Lower leg skin (tissue), 4 donors: Measurements from ENCODE around the gene SBF1. TPM values are rescaled to one million over a fixed set of nuclear protein-coding genes. Genes with fewer than 3 reads are reported as not detected.

ENCODE experiments used
- DNase-seq, 2 donors: peaks; one replicate each; pipeline ENCODE4 v3.0.0-alpha.2; 2019; ENCODE audit warnings: low spot score in 2 of 2
- H3K4me3 ChIP-seq: fragments of 200-600 bp; sonication (generic); 2 replicates; pipeline ENCODE4 v1.5.1; 2017; ENCODE audit warnings: mild to moderate bottlenecking, low read depth; ENCODE audit not compliant: poor library complexity, severe bottlenecking
- POLR2A ChIP-seq, 2 donors: fragments of 450-650 bp; IDR thresholded peaks; one replicate each; pipeline ENCODE4 v1.6.1; 2016 to 2017; ENCODE audit warnings: antibody characterized with exemption in 2 of 2, mild to moderate bottlenecking in 1 of 2, moderate library complexity in 1 of 2
- WGBS, 2 donors: methylation state at CpG; one replicate each; pipeline ENCODE4 v1.1.5; 2018; 5-methylcytosine and 5-hydroxymethylcytosine counted together
- intact Hi-C: fragments of 100-400 bp; cut with DNase I; formaldehyde crosslinking; loops from one replicate; pipeline ENCODE4 v1.15.0; 2023; ENCODE audit warnings: low total_unique reads
- total RNA-seq, 4 donors: library from RNA; depleted of rRNA; stranded (reverse); fragments of >200 nt; gene quantifications; one replicate each; pipeline ENCODE4 v1.1.0, GENCODE V29; 2016
- TF ChIP-seq, protein P1 (sequence below), 3 donors: fragments of 450-650 bp; IDR thresholded peaks; one replicate each; pipeline ENCODE4 v1.5.1; 2016; ENCODE audit warnings: antibody characterized with exemption in 3 of 3, mild to moderate bottlenecking in 3 of 3, moderate library complexity in 2 of 3

The SBF1 gene
- total RNA-seq, 4 donors from 2014 or later, result 70.8 to 123 (median 87.2) TPM

DNA sequence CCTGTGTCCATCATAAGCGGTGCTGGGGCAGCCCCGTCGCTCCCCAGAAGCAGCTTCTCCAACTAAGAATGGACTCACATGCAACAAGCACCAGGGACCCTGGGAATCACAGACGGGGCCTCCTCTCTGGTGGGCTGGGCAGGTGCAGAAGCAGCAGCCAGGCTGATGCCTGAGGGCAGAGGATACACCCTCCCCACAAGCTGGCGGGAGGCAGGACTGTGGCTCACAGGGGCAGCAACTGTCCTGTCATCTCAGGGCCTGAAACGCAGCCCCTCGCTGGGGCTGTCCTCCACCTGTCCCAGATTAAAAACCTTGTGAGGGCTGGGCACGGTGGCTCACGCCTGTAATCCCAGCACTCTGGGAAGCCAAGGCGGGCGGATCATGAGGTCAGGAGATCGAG is 3.1 kb upstream of the SBF1 start:
- intact Hi-C loops, result no loop called here
- TF ChIP-seq, protein P1, sequence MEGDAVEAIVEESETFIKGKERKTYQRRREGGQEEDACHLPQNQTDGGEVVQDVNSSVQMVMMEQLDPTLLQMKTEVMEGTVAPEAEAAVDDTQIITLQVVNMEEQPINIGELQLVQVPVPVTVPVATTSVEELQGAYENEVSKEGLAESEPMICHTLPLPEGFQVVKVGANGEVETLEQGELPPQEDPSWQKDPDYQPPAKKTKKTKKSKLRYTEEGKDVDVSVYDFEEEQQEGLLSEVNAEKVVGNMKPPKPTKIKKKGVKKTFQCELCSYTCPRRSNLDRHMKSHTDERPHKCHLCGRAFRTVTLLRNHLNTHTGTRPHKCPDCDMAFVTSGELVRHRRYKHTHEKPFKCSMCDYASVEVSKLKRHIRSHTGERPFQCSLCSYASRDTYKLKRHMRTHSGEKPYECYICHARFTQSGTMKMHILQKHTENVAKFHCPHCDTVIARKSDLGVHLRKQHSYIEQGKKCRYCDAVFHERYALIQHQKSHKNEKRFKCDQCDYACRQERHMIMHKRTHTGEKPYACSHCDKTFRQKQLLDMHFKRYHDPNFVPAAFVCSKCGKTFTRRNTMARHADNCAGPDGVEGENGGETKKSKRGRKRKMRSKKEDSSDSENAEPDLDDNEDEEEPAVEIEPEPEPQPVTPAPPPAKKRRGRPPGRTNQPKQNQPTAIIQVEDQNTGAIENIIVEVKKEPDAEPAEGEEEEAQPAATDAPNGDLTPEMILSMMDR (IDR thresholded peaks at IDR 0.05), result no peak
- no peak for TF ChIP-seq POLR2A (IDR thresholded peaks at IDR 0.05)
- 91 to 93% methylated on average over 10 to 12 of the region's 12 CpGs for WGBS, 2 donors

DNA sequence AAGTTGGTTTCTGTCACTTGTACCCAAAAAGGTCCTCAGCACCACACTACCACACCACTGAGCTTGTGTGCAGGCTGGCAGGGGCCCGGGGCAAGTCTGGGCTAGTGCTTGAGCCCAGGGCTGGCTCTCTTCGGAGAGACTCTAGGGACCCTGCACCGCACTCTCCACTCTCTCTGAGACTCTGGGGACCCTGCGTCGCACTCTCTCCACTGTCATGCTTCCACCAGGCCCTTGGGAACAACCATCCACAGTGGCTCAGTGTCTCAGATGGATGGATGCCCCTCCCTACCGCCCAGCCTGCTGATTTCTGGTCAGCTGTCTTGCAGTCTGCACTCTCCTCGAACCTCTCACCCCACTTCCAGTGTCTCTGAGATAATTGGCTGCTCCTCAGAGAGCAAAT is 2.0 kb upstream of the SBF1 start:
- no peak for TF ChIP-seq POLR2A (IDR thresholded peaks at IDR 0.05)
- TF ChIP-seq, protein P1 (IDR thresholded peaks at IDR 0.05), result no peak
- H3K4me3 ChIP-seq, result no peak overlapping the region
- 64 to 70% methylated on average over 7 of the region's 7 CpGs for WGBS, 2 donors

More for the DNA sequence above, 3.1 kb upstream of the SBF1 start:
- DNase-seq, result no peak
- H3K4me3 ChIP-seq, result no peak overlapping the region

DNA sequence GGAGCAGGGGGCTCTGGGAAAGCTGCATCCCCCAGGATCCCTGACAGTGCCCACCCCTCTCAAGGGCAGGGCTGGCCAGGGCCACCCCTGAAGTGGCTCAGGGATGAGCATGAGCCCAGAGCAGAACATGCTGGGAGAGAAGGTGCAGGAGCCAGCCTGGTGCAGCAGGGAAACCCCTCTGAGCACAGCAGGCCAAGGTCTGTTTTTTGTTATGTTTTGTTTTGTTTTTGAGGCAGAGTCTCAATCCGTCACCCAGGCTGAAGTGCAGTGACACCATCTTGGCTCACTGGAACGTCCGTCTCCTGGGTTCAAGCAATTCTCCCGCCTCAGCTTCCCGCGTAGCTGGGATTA is 792 bp upstream of the SBF1 start:
- intact Hi-C loops, result no loop called here
- no peak overlapping the region for H3K4me3 ChIP-seq
- TF ChIP-seq POLR2A (IDR thresholded peaks at IDR 0.05), result no peak
- TF ChIP-seq, protein P1 (IDR thresholded peaks at IDR 0.05), result no peak
- WGBS, 2 donors, result 79 to 83% methylated on average over 6 of the region's 6 CpGs
- DNase-seq, result no peak

More for the DNA sequence above, 2.0 kb upstream of the SBF1 start:
- intact Hi-C loops, result no loop called here
- DNase-seq, result no peak

DNA sequence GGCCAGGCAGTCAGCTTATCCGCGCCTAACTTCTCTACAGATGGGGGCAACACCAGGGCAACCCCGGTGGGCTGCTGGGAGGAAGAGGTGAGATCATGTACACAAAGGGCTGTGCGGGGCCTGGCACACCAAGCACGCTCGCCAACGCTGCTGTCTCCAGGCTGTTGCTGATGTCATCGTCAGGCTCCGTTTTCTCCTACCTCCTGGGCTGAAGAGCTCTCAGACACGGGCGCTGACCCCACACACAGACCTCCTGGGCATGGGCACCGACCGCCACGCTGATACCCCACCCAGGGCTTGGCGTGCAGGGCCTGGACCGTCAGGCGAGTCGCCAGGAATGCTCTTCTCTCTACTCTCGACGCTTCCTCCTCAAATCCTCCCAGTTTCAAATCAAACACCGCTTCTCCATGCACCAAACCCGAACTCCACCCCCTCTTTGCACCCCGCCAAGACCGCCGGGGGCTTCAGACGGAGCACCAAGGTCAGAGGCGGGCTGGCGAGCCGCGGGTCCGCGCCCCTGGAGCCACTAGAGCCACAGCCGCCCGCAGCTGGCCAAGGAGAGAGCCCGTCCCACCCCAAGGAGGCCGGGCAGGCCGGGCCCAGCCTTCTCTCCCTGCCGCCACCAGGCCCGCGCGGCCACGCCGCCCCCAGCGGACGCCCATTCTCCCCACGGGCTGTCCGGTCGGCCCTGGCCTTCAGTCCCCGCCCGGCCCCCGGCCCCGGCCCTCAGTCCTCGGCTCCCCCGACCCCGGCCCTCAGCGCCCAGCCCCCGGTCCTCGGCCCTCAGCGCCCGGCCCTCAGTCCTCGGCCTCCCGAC is 772 bp downstream of the SBF1 start:
- 2 to 5% methylated on average over 40 to 51 of the region's 62 CpGs for WGBS, 2 donors
- no peak for DNase-seq
- intact Hi-C loops, result no loop called here
- peak overlapping the region; percentile 81 for H3K4me3 ChIP-seq
- no peak for TF ChIP-seq POLR2A (IDR thresholded peaks at IDR 0.05)
- TF ChIP-seq, protein P1 (IDR thresholded peaks at IDR 0.05), result no peak

DNA sequence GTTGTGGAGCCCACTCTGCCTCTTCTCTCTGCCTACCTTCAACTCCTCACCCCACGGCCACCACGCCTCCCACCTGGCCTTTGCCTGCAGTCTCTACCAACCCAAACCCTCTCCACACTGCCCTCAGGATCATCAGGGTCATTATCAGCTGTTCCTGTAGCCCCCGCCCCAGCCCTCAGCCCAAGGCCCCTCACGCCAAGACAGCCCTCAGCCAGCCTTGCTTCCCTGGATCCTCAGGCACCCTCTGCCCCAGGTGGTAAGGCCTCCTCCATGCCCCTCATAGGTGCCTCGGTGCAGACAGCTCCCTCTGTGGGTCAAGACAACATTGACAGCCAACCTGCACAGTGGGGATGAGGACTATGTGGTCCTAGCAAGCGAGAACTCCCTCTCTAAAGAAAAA is 1.7 kb downstream of the SBF1 start:
- H3K4me3 ChIP-seq, result no peak overlapping the region
- intact Hi-C loops, result no loop called here
- TF ChIP-seq POLR2A (IDR thresholded peaks at IDR 0.05), result no peak
- TF ChIP-seq, protein P1 (IDR thresholded peaks at IDR 0.05), result no peak
- 77 to 80% methylated on average over 6 of the region's 6 CpGs for WGBS, 2 donors
- DNase-seq, result no peak

DNA sequence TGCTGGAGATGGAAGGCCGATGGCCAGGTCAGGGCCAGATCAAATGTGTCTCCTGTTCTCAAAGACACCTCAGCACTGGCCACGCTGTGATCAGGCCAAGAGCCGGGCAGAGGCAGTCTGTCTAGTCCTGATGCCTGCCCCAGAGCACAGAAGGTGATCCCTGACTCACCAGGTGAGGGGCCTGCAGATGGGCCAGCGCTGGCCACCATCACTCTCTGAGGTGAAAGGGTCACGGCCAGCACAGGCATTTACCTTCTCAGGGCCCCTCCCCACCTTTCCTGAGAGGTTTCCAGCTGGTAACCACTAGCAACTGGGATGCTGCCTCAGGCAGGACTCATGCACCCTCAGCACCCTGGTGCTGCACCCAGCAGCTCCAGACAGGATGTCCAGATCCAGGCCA is 2.9 kb downstream of the SBF1 start:
- TF ChIP-seq POLR2A (IDR thresholded peaks at IDR 0.05), result no peak
- TF ChIP-seq, protein P1 (IDR thresholded peaks at IDR 0.05), result no peak
- intact Hi-C loops, result no loop called here
- 27 to 73% methylated on average over 2 to 5 of the region's 5 CpGs for WGBS, 2 donors
- DNase-seq, result no peak
- H3K4me3 ChIP-seq, result no peak overlapping the region
